Measurements from ENCODE around the gene ZNF492. TPM values are rescaled to one million over a fixed set of nuclear protein-coding genes. Genes with fewer than 3 reads are reported as not detected.
"Not testable (repeated sequence)": the region's sequence is repeated elsewhere in the genome, so short reads cannot be mapped to it uniquely, and the experiment has no call there.

ZNF492 gene
- total RNA-seq, 2 experiments from 2014 or later, result not detected

DNA sequence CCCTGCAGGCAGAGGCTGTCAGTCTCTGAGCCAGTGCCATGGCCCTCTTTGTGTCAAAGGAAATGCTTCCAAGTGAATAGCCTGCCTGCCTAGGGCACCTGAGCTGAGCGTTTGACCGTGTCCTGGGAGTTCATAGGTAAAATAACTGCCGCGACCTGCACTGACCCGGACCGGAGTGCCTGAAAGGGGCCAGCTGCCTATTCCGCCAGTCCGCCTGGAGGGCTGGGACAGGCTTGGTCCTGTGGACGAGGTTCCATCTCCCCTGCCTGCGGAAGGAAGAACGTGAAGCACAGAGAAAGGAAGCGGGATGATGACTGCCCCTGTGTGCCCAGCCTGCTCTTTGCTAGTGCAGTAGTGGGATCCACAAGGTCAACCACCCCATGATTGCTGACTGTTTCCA, 17.5 kb upstream of the ZNF492 start:
- Histone ChIP-seq H3K4me3 (ENCODE audit: low read depth, low read length, poor library complexity, severe bottlenecking) (no peak overlapping the region), H3K9me3 (ENCODE audit: low read length) (no peaks in the 10 kb centered on the region), H3K36me3 (ENCODE audit: insufficient read depth, low read length) (no peaks in the 10 kb centered on the region), H4K20me1 (ENCODE audit: insufficient read depth, low read length) (no peaks in the 10 kb centered on the region), H3K27ac (ENCODE audit: low read depth, low read length, poor library complexity, severe bottlenecking) (no peak overlapping the region), H3K9me2 (ENCODE audit: insufficient read depth, low read length) (no peaks in the 10 kb centered on the region), H3K4me2 (ENCODE audit: low read length) (no peak overlapping the region), H2AFZ (ENCODE audit: low read length) (no peak overlapping the region), H3K4me1 (ENCODE audit: insufficient read depth, low read length, poor library complexity, severe bottlenecking) (no peaks in the 10 kb centered on the region), H3K79me2 (ENCODE audit: insufficient read depth, low read depth, low read length) (no peaks in the 10 kb centered on the region)
- CTCF ChIA-PET (ENCODE audit: unreplicated experiment), result no interaction called here
- TF ChIP-seq, protein P1, sequence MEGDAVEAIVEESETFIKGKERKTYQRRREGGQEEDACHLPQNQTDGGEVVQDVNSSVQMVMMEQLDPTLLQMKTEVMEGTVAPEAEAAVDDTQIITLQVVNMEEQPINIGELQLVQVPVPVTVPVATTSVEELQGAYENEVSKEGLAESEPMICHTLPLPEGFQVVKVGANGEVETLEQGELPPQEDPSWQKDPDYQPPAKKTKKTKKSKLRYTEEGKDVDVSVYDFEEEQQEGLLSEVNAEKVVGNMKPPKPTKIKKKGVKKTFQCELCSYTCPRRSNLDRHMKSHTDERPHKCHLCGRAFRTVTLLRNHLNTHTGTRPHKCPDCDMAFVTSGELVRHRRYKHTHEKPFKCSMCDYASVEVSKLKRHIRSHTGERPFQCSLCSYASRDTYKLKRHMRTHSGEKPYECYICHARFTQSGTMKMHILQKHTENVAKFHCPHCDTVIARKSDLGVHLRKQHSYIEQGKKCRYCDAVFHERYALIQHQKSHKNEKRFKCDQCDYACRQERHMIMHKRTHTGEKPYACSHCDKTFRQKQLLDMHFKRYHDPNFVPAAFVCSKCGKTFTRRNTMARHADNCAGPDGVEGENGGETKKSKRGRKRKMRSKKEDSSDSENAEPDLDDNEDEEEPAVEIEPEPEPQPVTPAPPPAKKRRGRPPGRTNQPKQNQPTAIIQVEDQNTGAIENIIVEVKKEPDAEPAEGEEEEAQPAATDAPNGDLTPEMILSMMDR (conservative IDR thresholded peaks at IDR 0.05; ENCODE audit: low read length), result no peak
- TF ChIP-seq EZH2phosphoT487 (IDR thresholded peaks at IDR 0.05; ENCODE audit: borderline replicate concordance, low read depth, low read length), result no peak
- no TSS peak for BruUV-seq (replicated peaks)
- no peak for DNase-seq (ENCODE audit: low spot score)
- POLR2A ChIA-PET, result no interaction called here
- intact Hi-C loops (cut with micrococcal nuclease; ENCODE audit: unreplicated experiment), result no loop called here

DNA sequence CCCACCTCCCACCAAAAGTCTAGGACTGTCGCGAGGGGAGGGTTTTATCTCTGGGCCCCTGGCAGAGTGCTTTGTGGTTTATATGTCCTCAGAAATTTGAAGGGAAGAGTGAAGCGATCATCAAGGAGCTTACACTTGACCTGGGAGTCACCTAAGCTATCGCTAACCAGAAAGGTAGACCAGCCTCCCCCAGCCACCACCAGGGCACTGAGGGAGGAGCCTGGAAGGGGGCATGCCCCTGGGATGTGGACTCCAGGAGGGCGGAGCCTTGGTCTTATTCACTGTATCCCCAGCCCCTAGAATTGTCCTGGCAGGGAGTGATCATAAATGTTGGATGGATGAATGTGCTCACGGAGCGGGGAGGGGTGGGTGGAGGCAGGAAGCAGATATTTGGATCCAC, 16.9 kb upstream of the ZNF492 start:
- H3K36me3 ChIP-seq (ENCODE audit: insufficient read depth, low read length); H3K4me1 ChIP-seq (ENCODE audit: insufficient read depth, low read length, poor library complexity, severe bottlenecking); H3K9me2 ChIP-seq (ENCODE audit: insufficient read depth, low read length); H3K4me2 ChIP-seq (ENCODE audit: low read length); POLR2A ChIA-PET; H4K20me1 ChIP-seq (ENCODE audit: insufficient read depth, low read length); H3K9me3 ChIP-seq (ENCODE audit: low read length); H3K79me2 ChIP-seq (ENCODE audit: insufficient read depth, low read depth, low read length); DNase-seq (ENCODE audit: low spot score); H3K4me3 ChIP-seq (ENCODE audit: low read depth, low read length, poor library complexity, severe bottlenecking); CTCF ChIA-PET (ENCODE audit: unreplicated experiment); H3K27ac ChIP-seq (ENCODE audit: low read depth, low read length, poor library complexity, severe bottlenecking); BruUV-seq (replicated peaks); intact Hi-C loops (cut with micrococcal nuclease; ENCODE audit: unreplicated experiment); H2AFZ ChIP-seq (ENCODE audit: low read length): not testable (repeated sequence)

DNA sequence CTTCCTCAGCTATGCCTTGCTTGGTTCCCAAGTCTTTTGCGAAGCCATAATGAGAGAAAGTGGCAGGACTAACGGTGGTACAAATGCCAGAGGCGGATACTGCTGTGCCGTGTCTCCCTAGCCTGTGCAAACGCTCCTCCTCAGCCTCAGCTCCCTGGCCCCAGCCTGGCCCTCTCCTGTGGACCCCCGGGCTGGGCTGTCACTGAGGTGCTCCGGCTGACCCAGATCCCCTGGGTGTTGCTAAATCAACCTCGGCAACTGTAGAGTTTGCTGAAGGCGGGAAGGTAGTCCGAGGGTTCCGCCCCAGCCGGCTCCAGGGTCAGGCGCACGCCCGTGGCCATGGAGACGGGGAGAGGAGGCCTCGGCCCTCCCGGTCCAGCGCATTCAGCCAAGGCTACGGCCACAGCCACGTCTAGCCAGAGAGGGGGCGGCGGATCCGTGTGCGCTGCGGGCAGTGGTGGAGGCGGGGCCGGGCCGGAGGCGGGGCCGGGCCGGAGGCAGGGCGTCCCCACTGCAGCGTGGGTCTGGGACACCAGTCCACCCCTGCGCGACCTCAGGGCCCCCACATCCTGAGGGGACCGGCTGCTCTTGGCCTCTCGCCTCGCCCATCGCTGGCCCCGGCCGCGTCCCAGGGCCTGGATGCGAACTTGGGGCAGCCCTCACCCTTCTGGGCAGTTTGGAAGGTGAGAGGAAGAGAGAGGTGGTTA, 16.4 kb upstream of the ZNF492 start:
- no peak for TF ChIP-seq EZH2phosphoT487 (IDR thresholded peaks at IDR 0.05; ENCODE audit: borderline replicate concordance, low read depth, low read length)
- TF ChIP-seq, protein P1 (conservative IDR thresholded peaks at IDR 0.05; ENCODE audit: low read length), result no peak
- CTCF ChIA-PET (ENCODE audit: unreplicated experiment), result no interaction called here
- Histone ChIP-seq H3K4me2 (ENCODE audit: low read length) (no peak overlapping the region), H2AFZ (ENCODE audit: low read length) (no peak overlapping the region), H3K79me2 (ENCODE audit: insufficient read depth, low read depth, low read length) (no peaks in the 10 kb centered on the region), H4K20me1 (ENCODE audit: insufficient read depth, low read length) (no peaks in the 10 kb centered on the region), H3K4me3 (ENCODE audit: low read depth, low read length, poor library complexity, severe bottlenecking) (no peak overlapping the region), H3K4me1 (ENCODE audit: insufficient read depth, low read length, poor library complexity, severe bottlenecking) (no peaks in the 10 kb centered on the region), H3K27ac (ENCODE audit: low read depth, low read length, poor library complexity, severe bottlenecking) (no peak overlapping the region), H3K36me3 (ENCODE audit: insufficient read depth, low read length) (no peaks in the 10 kb centered on the region), H3K9me3 (ENCODE audit: low read length) (no peaks in the 10 kb centered on the region), H3K9me2 (ENCODE audit: insufficient read depth, low read length) (no peaks in the 10 kb centered on the region)
- BruUV-seq (replicated peaks), result no TSS peak
- no peak for DNase-seq (ENCODE audit: low spot score)
- POLR2A ChIA-PET, result interaction anchor here (0.9 kb wide), 1 partner anchor 392 kb away, joined by 4 read pairs; no protein-coding TSS in a partner anchor
- intact Hi-C loops (cut with micrococcal nuclease; ENCODE audit: unreplicated experiment), result no loop called here
